HG02798 (cell line): ENCODE measurements around the gene CTNND2.
"Not testable (repeated sequence)": the region's sequence is repeated elsewhere in the genome, so short reads cannot be mapped to it uniquely, and the experiment has no call there.

Experiments used
- ATAC-seq: cut with Tn5 transposase; IDR thresholded peaks from one replicate; pipeline ENCODE4 v1.9.1; 2021; ENCODE audit warnings: mild to moderate bottlenecking; ENCODE audit not compliant: unreplicated experiment, poor library complexity

Gene CTNND2

GRCh38 chr5:11869203-11869602, 35.0 kb downstream of the CTNND2 start:
- ATAC-seq, result no peak

GRCh38 chr5:11863911-11864310, 40.3 kb downstream of the CTNND2 start:
- ATAC-seq, result no peak

GRCh38 chr5:11857391-11857790, 46.9 kb downstream of the CTNND2 start:
- ATAC-seq, result no peak

- no peak for ATAC-seq
These were observed 49.3 kb downstream of the CTNND2 start for GRCh38 chr5:11854936-11855335.

- no peak for ATAC-seq
These were observed 50.5 kb downstream of the CTNND2 start for GRCh38 chr5:11853796-11854195.

GRCh38 chr5:11853140-11853539, 51.1 kb downstream of the CTNND2 start:
- ATAC-seq, result no peak

GRCh38 chr5:11852717-11853087, 51.5 kb downstream of the CTNND2 start:
- no peak for ATAC-seq

GRCh38 chr5:11851965-11852716, 52.1 kb downstream of the CTNND2 start:
- ATAC-seq, result no peak

GRCh38 chr5:11851416-11851815, 52.8 kb downstream of the CTNND2 start:
- no peak for ATAC-seq

- ATAC-seq, result not testable (repeated sequence)
These were observed 75.7 kb downstream of the CTNND2 start for GRCh38 chr5:11828566-11828965.

- no peak for ATAC-seq
These were observed 81.6 kb downstream of the CTNND2 start for GRCh38 chr5:11822598-11822997.

- ATAC-seq, result no peak
These were observed 88.3 kb downstream of the CTNND2 start for GRCh38 chr5:11815916-11816315.

GRCh38 chr5:11815481-11815880, 88.8 kb downstream of the CTNND2 start:
- no peak for ATAC-seq

- no peak for ATAC-seq
These were observed 89.9 kb downstream of the CTNND2 start for GRCh38 chr5:11814373-11814772.

- no peak for ATAC-seq
These were observed 94.8 kb downstream of the CTNND2 start for GRCh38 chr5:11809407-11809806.

- no peak for ATAC-seq
These were observed 100.8 kb downstream of the CTNND2 start for GRCh38 chr5:11803436-11803835.

GRCh38 chr5:11801061-11801460, 103.2 kb downstream of the CTNND2 start:
- no peak for ATAC-seq

GRCh38 chr5:11797132-11797531, 107.1 kb downstream of the CTNND2 start:
- ATAC-seq, result no peak

- ATAC-seq, result no peak
These were observed 110.8 kb downstream of the CTNND2 start for GRCh38 chr5:11793396-11793795.

- no peak for ATAC-seq
These were observed 111.6 kb downstream of the CTNND2 start for GRCh38 chr5:11792621-11793020.

- no peak for ATAC-seq
These were observed 112.5 kb downstream of the CTNND2 start for GRCh38 chr5:11791792-11792191.

GRCh38 chr5:11790201-11790600, 114.0 kb downstream of the CTNND2 start:
- ATAC-seq, result no peak
